Natural killer cell (primary cell): Measurements from ENCODE around the gene TMEM100. TPM values are rescaled to one million over a fixed set of nuclear protein-coding genes. Genes with fewer than 3 reads are reported as not detected.

Experiments used
- ATAC-seq, 3 donors: fragments of 150-1000 bp in 2 of 3; fragments of 200-7000 bp in 1 of 3; cut with Tn5 transposase; 1 replicate in 1 of 3; 2 replicates in 2 of 3; pipeline ENCODE4 v1.10.0; 2021; ENCODE audit warnings: mild to moderate bottlenecking in 2 of 3, moderate library complexity in 2 of 3
- DNase-seq, 2 donors: peaks; one replicate each; pipeline versions ENCODE4 v3.0.0 to v3.0.0-alpha.2; 2013 to 2021; ENCODE audit warnings: mixed read lengths in 1 of 2
- H3K27ac ChIP-seq: one replicate; pipeline ENCODE4 v1.5.1; 2013; ENCODE audit warnings: mild to moderate bottlenecking, low read length
- H3K27me3 ChIP-seq: one replicate; pipeline ENCODE4 v1.6.1; 2013; ENCODE audit warnings: low read length; ENCODE audit not compliant: control insufficient read depth, insufficient read depth
- H3K36me3 ChIP-seq: one replicate; pipeline ENCODE4 v1.6.1; 2013; ENCODE audit warnings: low read length; ENCODE audit not compliant: control insufficient read depth, insufficient read depth
- H3K4me1 ChIP-seq: one replicate; pipeline ENCODE4 v1.6.1; 2013; ENCODE audit warnings: low read length; ENCODE audit not compliant: control insufficient read depth, insufficient read depth
- H3K4me3 ChIP-seq: one replicate; pipeline ENCODE4 v1.5.1; 2013; ENCODE audit warnings: low read length
- H3K9me3 ChIP-seq: one replicate; pipeline ENCODE4 v1.6.1; 2013; ENCODE audit warnings: low read length; ENCODE audit not compliant: control insufficient read depth, insufficient read depth
- H3K27ac Mint-ChIP-seq, 2 donors: one replicate each; pipeline ENCODE4 v1.8.0; 2022; ENCODE audit warnings: mild to moderate bottlenecking in 2 of 2, mixed read lengths in 2 of 2, moderate library complexity in 1 of 2
- H3K27me3 Mint-ChIP-seq, 2 donors: one replicate each; pipeline ENCODE4 v1.8.0; 2022; ENCODE audit warnings: low read depth in 2 of 2, mixed read lengths in 2 of 2
- H3K36me3 Mint-ChIP-seq: one replicate; pipeline ENCODE4 v1.8.0; 2022; ENCODE audit warnings: mixed read lengths
- H3K4me1 Mint-ChIP-seq, 2 donors: one replicate each; pipeline ENCODE4 v1.8.0; 2022; ENCODE audit warnings: mixed read lengths in 2 of 2
- H3K4me3 Mint-ChIP-seq: one replicate; pipeline ENCODE4 v1.8.0; 2022; ENCODE audit warnings: mild to moderate bottlenecking, moderate library complexity, mixed read lengths
- H3K9me3 Mint-ChIP-seq, 2 donors: one replicate each; pipeline ENCODE4 v1.8.0; 2022; ENCODE audit warnings: mixed read lengths in 2 of 2
- CTCF ChIP-seq: fragments of 200-600 bp; IDR thresholded peaks from one replicate; pipeline ENCODE4 v1.8.0; 2022; ENCODE audit warnings: antibody characterized with exemption
- WGBS: methylation state at CpG from one replicate; pipeline ENCODE4 v1.1.7; 2013; ENCODE audit warnings: missing lambda C conversion rate; ENCODE audit not compliant: insufficient coverage; 5-methylcytosine and 5-hydroxymethylcytosine counted together
- intact Hi-C: fragments of 100-400 bp; cut with micrococcal nuclease; formaldehyde crosslinking; loops from one replicate; pipeline ENCODE4 v1.14.2; 2022
- total RNA-seq, 4 donors: library from RNA; stranded (reverse); fragments of 120-200 nt in 1 of 4; gene quantifications; one replicate each; pipeline versions ENCODE4 v1.2.3 to v1.2.4, GENCODE V29; 2013 to 2022

TMEM100 gene
- total RNA-seq, 3 donors from 2014 or later (not counting 1 experiment from before 2014, with no cell fraction given), result not detected

- 89% methylated on average over 4 of the region's 4 CpGs for WGBS
- Histone ChIP-seq H3K4me1 (no peaks in the 10 kb centered on the region), H3K9me3 (no peaks in the 10 kb centered on the region), H3K27ac (no peak overlapping the region), H3K27me3 (peaks cover 2% of the 10 kb centered on the region), H3K36me3 (no peaks in the 10 kb centered on the region), H3K4me3 (no peak overlapping the region)
- TF ChIP-seq CTCF, result no peak
- ATAC-seq, result no peak
- H3K36me3 Mint-ChIP-seq, result no peaks in the 10 kb centered on the region
- no peak for DNase-seq
- intact Hi-C loops, result no loop called here
- no peak overlapping the region for H3K4me3 Mint-ChIP-seq
- no peak overlapping the region for H3K27ac Mint-ChIP-seq
- peaks cover 9 to 10% of the 10 kb centered on the region in 2 donors for H3K27me3 Mint-ChIP-seq
- no peaks in the 10 kb centered on the region for H3K4me1 Mint-ChIP-seq
- H3K9me3 Mint-ChIP-seq, result no peaks in the 10 kb centered on the region
These were observed 15.4 kb upstream of the TMEM100 start for GRCh38 chr17:55737976-55738501.

GRCh38 chr17:55735731-55736405, 13.2 kb upstream of the TMEM100 start:
- Histone ChIP-seq H3K27me3 (no peaks in the 10 kb centered on the region), H3K9me3 (no peaks in the 10 kb centered on the region), H3K27ac (no peak overlapping the region), H3K4me3 (no peak overlapping the region), H3K36me3 (no peaks in the 10 kb centered on the region), H3K4me1 (no peaks in the 10 kb centered on the region)
- intact Hi-C loops, result no loop called here
- Mint-ChIP-seq H3K4me3 (no peak overlapping the region), H3K27ac (no peak overlapping the region), H3K9me3 (no peaks in the 10 kb centered on the region), H3K36me3 (no peaks in the 10 kb centered on the region), H3K27me3 (peaks cover 13% of the 10 kb centered on the region in 2 donors), H3K4me1 (no peaks in the 10 kb centered on the region)
- WGBS, result 30% methylated on average over 3 of the region's 5 CpGs
- DNase-seq, result peak in 1 of 2 donors; percentile 63
- peak in 2 of 3 donors; percentile 49 to 53 for ATAC-seq
- peak; percentile 71 for TF ChIP-seq CTCF

GRCh38 chr17:55734128-55734781, 11.6 kb upstream of the TMEM100 start:
- Mint-ChIP-seq H3K36me3 (no peaks in the 10 kb centered on the region), H3K27ac (no peak overlapping the region)
- intact Hi-C loops, result no loop called here

More at GRCh38 chr17:55734128-55734781, 11.6 kb upstream of the TMEM100 start:
- Mint-ChIP-seq H3K4me3 (no peak overlapping the region), H3K9me3 (no peaks in the 10 kb centered on the region), H3K4me1 (no peaks in the 10 kb centered on the region), H3K27me3 (peaks cover 7 to 13% of the 10 kb centered on the region in 2 donors)
- Histone ChIP-seq H3K27me3 (no peaks in the 10 kb centered on the region), H3K9me3 (no peaks in the 10 kb centered on the region), H3K4me3 (no peak overlapping the region), H3K36me3 (no peaks in the 10 kb centered on the region), H3K27ac (no peak overlapping the region), H3K4me1 (no peaks in the 10 kb centered on the region)
- TF ChIP-seq CTCF, result no peak
- ATAC-seq, result no peak
- no peak for DNase-seq
- WGBS, result 40% methylated on average over 4 of the region's 4 CpGs
